DMS153 treated with DMSO at 0.1 percent for 48 hours (cell line): Measurements from ENCODE around the gene ELFN1.
"Not testable (repeated sequence)": the region's sequence is repeated elsewhere in the genome, so short reads cannot be mapped to it uniquely, and the experiment has no call there.

Experiments used
- DNase-seq: peaks from one replicate; lab custom pipeline; 2025; ENCODE audit not compliant: unreplicated experiment; lab: John Stamatoyannopoulos, UW

The ELFN1 gene

DNA sequence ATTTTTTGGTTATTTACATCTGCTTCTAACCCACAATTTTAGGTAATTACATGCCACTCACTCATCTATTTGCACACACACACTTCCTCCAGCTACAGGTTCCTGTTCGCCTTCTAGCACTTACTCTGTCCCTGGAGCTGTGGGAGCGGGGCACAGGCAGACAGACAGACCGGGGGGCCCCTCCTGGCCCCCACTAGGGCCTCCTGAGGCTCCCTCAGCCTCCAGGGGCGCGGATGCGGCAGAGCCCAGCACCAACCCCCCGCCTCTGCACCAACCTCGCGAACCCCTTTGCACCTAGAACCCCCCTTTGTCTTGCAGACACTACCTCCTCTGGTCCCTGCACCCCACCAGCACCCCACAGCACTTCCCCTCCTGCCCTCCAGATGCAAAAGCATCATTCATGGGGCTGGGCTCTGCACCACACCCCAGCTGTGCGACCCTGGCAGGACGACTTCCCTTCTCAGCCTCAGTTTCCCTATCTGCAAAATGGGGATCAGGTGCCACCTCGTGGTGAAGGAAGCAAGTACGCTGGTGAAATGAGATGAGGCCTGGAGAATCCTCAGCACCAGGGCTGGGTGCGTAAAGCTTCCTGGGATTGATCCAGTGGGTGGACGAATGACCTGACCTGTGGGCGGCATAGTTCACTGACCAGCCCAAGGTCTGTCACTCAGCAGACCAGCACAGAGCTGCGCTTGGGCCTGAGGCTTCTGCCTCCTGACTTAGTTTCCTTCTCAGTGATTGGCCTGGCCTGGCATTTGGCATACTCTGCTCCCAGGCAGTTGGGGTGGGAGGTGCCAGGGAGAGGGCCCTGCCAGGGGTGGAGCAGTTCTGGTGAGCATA lies 37.9 kb downstream of the ELFN1 start:
- no peak for DNase-seq

DNA sequence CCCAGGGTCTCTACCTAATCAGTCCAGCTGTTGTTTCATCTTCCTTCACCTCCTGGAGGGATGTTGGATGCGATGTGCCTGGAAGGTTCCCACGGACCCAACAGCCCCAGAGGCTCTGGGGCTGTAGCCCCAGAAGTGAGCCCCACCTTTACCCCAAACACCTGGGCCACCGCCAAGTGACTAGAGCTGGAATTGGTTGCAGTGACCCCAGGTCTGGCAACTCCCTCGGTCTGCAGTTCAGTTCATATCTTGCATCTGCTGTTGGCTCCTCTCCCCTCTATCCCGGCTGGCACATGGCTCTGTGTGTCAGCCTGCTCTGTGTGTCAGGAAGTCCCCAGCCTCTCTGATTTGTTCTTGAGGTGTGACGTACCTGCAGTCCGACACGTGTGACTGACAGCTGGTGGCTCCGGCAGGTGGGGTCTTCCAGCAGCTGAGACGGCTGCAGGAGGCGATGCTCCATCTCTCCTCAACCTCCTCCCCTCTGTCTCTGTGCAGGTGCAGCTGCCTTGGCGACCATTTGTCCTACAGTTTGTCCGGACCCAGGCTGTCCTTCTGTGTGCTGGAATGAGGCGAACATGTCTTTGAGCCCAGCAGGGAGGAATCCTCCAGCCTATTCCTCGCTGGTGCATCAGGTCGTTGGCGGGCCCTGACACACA lies 38.6 kb downstream of the ELFN1 start:
- no peak for DNase-seq

DNA sequence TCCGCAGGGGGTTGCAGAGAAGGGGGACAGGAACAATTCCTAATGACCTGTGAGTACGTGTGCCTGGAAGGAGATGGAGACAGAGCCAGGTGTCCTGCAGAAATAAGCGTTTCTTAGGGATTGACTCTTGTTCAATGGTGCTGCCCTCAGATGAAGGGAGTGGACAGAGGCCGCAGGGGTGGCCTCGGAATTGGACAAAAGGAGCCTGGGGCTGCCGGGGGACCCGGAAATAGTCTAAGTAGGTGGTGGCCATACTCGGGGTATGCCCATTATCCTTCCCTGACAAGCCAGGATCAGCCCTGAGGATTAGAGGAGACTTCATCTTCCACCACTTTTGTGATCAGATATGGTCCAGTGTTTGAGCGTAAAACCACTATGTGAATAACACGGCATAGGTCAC lies 39.2 kb downstream of the ELFN1 start:
- no peak for DNase-seq

DNA sequence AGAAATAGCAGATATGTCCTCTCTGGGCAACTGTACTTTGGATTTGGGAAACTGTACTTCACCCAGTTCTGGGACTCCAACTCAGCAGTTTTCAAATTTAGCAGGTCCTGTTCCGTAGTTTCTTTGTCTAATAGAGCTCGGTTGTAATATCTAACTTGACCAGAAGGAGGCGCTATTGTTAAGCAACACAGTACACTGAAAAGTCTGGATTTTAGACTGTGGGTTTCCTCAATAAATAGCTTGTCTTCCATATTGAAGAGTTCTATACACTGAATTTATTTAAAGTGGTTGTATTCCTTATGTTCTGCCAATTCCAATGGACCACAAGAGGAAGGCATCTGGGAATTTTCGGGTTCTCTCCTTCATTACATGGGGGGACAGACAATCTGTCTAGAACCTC lies 39.8 kb downstream of the ELFN1 start:
- no peak for DNase-seq

DNA sequence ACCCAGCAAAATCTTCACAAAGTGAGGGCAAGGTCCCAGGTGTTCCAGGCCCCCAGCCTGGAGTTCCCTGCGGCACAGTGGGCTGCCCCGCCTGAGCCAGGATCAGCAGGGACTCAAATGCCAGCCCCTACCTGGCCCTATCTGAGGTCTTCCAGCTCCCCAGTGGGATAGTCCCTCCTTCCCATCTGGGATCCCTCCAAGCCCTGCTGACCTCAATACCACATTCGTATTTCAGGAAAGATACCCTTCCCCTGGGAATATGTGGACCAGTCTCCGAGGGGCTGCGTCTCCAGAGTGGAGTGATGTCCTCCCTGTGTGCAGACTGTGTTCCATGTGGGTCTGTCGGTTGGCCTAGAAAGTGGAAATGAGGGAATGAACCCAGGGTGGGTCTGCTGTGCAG lies 40.9 kb downstream of the ELFN1 start:
- no peak for DNase-seq

DNA sequence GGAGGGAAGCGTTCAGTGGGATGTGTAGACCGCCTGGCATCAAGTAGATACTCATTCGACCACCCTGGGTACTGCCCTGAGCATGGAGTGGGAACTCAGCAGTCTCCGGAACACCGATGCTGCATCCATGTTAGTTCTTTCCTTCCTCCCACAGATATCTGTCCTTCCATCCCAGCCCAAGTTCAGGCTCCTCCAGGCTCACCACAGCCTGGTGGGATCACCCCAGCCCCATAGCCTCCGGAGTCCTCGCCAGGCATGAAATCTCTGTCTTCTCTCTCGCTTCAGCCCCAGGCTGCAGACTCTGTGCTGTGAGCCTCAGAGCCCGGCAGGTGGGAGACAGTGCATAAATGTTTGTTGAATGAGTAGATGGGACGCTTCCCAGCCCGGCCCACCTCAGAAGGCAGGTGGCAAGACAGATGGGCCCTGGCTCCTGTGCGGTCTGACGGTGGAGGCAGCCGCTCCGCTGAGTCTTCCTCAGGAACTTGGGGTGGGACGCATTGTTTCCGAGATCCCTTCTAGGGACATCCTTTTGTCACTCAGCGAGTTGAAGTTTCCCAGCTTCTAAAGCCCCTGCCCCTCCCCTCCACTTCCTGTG lies 42.9 kb downstream of the ELFN1 start:
- DNase-seq = no peak

DNA sequence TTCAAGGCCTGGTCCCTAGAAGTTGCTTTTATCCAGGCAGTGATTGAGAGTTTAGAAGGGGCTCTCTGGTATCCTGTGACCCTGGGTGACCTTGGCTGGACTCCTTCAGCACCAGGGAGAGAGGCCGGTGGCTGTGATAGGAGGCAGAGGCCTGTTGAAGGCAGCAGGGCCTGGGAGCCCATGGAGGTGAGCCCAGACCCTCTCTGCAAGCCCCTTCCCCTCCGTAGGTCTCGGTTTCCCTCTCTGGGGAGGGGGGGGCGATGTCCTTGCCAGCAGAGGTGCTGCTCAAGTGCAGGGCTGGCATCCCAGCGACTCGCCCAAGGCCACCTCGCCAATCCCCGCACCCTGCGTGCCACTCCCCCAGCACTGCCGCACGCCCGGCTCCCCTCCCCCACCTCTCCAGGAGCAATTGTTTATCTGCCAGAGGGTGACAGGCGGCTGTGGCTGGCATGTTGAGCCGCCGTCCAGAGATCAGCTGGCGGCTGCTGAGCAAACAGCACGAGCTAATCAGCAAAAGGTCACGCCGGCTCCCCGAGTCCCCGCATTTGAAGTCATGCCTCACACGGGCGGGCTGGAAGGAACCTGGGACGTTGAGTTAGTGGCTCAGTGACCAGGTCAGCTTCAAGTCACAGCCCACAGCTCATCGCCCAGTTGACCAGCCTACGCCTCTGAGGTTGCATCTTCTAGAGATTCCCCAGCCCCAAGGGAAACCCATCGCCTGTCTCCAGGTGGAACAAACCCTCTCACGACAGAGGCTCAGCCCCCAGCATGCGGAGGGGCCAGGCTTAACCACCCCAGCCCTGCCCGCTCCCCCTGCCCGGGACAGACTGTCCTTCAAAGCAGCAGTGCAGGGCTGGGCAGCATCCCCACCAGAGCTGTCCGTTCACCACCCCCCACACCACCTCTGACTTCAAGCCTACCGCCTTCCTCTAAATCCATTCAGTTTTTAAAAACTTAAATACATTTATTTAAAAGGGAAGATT lies 43.7 kb downstream of the ELFN1 start:
- DNase-seq = peak; percentile 69

DNA sequence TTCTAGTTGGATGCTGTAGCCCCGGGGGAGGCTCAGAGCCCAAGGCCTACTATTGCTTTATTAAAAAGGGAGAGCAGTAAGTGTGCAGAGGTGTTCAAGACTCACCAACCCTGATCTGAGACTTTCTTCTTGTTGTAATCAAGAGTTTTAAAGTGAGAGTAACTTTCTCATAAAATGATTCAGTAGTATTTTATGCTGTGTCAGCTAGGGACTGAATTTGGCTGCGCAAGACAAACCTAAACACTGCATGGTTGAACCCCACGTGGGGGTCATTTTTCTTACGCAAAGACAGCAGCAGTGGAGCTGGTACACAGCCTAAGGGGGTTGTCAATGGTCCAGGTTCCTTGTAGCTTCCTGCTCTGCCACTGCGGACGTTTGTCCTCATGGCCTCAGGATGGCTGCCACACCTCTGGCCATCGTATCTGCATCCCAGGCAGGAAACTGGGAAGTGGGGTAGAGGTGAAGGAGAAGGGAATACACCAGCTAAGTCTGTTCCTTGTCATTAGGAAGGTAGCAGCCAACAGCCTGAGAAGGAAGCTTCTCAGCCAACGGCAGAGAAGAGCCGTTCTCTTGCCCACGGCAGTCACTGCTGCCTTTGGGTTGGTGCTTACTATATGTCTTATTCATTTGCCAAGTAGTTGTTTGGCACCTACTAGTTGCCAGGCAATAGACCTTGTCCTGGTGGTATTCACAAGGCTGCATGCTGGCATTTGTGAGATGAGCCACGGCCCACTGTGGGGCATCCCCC lies 44.7 kb downstream of the ELFN1 start:
- DNase-seq = no peak

DNA sequence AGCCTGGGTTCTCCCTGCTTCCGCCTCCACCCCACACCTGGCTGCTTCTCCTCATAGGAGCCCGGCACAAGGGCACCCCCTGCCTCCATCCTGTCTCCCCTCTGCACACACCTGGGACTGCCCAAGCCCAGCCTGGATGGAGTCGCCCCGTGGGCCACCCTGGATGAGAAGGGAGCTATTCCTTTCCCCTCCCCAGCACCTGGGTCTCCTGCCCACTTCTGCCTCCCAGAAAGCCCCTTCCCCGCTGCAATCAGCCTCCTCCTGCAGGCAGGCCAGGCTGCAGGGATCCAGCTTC lies 45.2 kb downstream of the ELFN1 start:
- DNase-seq = no peak

DNA sequence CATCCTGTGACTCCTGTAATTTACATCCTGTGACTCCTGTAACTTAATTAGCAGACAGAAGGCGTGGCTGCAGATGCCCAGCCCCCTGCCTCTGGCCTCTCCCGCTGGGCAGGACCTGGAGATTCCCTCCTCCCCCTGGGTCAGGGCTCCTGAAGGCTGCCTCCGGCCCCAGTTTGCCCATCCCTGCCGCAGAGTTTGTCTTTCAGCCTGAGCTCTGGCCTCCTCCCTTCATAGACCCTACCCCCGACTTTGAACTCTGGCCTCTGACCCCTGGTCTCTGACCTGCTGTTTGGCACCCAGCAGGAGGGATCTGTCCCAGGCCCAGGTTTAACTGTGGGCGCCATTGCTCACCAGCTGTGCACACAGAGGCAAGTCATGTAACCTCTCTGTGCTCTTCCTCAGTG lies 45.6 kb downstream of the ELFN1 start:
- no peak for DNase-seq

DNA sequence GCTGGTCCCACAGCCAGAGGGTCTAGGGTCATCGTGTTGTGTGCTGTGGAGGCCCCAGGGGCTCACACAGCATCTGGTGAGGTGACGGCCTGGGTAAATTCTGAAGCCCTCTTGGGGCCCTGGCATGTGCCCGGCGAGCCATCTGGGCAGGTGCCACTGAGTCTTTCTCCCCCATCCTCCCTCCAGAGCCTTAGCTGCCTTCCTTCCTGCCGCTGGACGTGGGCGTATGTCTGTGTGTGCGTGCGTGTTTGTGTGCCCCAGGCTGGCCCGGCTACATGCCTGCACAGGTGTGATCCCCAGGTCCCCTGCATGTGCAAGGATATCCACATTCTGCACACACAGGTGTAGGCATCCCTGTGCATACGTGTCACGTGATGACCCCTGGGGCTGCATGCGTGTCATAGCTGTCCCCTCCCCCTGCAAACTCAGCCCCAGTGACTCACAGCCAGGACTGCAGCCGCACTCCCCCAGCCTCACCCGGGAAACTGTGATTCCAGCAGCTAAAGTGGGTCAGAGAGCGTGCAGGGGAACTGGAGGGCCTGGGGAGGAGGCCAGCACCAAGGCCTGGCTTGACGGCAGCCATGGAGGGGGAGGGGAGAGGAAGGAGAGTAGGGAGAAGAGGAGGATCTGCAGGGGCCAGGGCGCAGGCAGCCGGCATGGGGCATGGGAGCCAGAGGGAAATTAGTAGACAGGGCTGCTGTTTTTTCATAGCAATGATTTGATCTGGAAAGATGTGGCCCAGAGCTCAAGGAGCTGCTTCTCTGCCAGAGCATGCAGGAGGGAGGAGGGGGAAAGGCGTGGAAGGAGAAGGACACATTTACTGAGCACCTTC lies 46.4 kb downstream of the ELFN1 start:
- no peak for DNase-seq

DNA sequence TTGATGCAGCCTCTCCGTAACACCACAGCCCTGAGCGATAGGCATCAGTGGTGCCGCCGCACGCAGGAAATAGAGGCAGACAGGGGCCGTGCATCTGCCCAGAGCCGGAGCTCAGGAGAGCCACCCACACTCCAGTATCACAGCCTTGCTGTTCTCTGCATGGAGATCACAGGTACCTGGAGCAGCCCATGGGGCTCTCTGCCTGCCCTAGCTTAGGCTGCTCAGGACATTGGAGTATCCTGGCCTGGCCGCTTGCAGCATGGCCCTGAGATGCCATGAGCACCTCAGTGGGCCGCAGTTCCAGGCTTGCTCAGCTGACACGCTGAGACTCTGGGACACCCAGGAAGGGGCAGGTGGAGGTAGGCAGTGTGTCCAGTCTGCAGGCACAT lies 47.0 kb downstream of the ELFN1 start:
- DNase-seq = no peak

DNA sequence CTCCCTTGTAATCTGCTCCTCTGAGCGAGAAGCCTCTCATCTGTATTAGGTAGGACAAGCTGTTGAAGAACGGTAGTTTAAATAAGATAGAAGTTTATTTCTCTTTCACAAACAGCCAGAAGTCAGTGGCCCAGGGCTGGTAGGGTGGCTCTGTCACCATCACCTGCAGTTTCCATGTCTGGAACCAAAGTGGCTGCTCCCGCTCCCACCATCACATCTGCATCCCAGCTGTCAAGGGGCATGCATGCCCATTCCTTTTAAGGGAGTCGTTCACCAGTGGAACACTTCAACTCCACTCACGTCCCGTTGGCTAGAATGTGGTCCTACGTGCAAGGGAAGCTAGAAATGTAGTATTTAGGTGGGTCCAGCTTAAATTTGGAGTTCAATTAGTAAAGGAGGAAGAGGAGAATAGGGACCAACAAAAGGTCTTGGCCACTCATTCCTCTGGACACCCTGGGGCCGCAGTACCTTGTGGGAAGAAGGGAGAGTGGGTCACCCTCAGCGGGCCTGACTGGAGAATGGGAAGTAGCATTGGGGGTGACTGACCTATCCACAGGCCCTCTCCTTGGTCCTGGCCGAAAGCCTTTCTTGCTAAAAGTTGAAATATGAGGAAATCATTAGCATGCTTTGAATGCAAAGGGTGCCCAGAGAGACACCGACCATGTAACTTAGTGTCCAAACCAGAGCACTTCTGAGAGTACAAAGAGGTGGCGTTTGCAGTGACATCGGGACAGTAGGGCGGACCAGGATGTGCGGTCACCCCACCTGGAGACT lies 48.0 kb downstream of the ELFN1 start:
- no peak for DNase-seq

DNA sequence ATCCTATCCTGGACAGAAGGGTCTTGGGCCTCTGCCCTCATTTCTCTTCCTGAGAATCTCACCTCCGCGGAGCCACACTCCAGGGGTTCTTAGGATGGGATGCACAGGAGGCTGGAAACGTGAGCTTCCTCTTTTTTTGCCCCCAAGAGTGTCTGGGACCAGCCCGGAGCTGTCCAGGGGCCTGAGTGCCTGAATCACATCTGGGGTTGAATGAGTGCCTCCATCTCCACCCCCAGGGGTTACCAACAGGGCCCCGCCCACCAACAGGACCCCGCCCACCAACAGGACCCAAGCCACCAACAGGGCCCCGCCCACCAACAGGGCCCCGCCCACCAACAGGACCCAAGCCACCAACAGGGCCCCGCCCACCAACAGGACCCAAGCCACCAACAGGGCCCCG lies 48.8 kb downstream of the ELFN1 start:
- DNase-seq = not testable (repeated sequence)

DNA sequence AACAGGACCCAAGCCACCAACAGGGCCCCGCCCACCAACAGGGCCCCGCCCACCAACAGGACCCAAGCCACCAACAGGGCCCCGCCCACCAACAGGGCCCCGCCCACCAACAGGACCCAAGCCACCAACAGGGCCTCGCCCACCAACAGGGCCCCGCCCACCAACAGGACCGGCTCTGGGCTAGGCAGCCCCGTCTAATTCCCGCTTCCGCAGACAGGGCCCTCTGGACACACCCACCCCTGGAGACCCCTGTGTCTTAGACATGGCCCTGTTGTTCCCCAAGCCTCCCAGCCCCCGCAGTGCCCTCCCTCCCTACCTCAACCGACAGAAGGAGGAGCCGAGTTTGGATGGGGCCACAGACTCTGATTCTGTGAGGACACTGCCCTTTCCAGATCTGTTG lies 49.2 kb downstream of the ELFN1 start:
- not testable (repeated sequence) for DNase-seq

DNA sequence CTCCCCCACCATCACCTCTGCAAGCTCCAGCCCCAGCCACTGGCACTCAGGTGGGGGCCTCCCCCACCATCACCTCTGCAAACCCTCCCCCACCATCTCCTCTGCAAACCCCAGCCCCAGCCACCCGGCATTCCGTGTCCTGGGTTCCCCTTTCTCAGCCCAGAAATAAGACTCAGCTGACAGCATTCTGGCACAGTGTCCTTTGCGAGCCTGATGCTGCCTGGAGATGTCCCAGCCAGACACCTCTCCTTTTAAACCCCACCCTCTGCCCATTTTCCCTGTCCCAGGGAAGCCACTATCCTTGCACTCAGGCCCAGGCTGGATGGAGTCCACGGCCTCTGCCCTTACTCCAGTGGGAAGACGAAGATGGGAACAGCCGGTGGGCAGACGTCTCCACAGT lies 49.8 kb downstream of the ELFN1 start:
- DNase-seq = no peak

DNA sequence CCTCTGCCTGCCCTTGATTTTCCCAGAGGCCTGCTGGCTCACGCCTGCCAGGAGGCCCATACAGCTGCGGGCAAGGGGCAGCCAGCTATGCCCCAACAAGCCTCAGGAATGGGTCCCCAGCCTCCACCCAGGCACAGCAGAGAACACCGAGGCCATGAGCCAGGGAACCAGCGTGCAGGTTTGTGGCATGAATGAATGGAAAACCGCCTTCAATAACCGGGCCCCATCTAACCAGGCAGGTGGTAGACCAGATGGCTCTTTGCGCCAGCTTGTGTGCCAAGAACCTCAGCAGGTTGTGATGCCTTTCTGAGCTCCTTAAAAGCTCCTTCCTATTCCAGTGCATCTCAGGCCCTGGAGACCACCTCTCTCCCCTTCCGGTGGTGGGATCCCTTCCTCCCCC lies 50.2 kb downstream of the ELFN1 start:
- peak; percentile 43 for DNase-seq

DNA sequence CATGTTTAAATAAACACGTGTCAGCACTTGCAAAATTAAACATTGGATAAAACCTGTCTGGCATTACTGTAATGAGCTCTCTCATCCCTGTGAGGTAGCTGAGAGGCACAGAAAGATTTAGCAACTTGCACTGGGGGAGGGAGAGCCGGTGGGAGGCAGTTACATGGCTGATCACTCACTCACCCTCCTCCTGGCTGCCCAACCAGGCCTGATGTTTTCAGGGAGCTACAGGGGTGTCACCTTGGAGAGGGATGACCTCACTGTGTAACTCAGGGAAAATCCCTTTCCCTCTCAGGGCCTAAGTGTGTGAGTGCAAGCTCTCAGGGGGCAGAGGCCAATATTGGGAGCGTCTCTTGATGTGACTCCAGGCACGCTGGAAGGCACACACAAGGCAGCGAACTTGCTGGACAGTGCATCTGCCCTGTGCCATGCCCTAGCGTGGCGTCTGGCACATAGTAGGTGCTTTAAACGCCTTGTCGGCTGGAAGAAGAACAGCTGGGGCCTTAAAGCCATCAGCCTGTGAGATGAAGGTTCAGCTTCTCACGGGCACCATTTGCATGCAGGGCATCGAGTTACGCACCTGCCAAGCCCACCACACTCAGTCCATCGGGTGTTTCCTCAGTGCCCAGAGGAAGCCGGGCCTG lies 51.1 kb downstream of the ELFN1 start:
- no peak for DNase-seq

DNA sequence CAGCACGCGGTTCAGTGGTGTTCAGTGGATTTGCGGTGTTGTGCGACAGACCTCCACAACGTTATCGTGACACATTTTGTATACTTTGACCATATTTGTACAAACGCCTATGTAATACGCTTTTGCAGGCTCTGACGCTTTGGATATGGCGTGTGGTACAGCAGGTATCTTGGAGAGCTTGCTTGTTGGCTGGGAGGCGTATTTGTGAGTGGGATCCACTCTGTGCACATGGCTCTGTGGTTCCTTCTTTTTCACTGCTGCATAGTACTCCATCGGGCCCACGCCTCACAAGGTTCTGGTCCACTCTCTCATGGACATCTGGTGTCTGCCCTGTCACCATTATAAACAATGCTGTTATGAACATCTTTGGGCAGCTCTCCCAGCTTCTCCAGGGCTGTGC lies 53.2 kb downstream of the ELFN1 start:
- DNase-seq = no peak
